ENCODE measurements around the gene KLF2. TPM values are rescaled to one million over a fixed set of nuclear protein-coding genes. Genes with fewer than 3 reads are reported as not detected.
A peak's percentile ranks its signal among the peaks of the same experiment; 100 is the strongest.

The KLF2 gene
- total RNA-seq, 5 donors from 2014 or later (not counting 1 experiment from before 2014, with no cell fraction given), result 612 to 721 (median 621) TPM

DNA sequence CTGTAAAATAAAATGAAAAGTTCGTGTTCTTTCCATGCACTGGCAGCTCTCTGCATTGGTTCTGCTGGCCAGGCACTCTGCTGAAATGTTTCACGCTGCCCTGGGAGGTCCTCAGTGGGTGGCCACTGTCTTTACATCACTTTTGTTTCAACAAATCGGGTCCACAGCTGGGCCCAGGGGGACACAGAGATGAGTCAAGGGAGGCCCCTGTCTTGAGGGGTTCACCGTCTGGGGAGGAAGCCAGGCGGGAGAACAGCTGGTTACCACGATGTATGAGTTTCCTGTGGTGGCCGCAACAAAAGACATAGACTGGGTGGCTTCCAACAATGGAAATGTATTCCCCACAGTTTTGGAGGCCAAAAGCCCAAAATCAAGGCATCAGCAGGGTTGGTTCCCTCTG lies 5.1 kb upstream of the KLF2 start:
- H3K36me3 ChIP-seq (ENCODE audit: control insufficient read depth in 2 of 2, extremely low read depth in 1 of 2, insufficient read depth in 1 of 2, low read length in 1 of 2), result peaks cover 0 to 7% of the 10 kb centered on the region in 2 donors
- no peak overlapping the region for H3K27ac Mint-ChIP-seq
- peak in 3 of 4 experiments; percentile 17 to 23 (median 21) for ATAC-seq (replicated peaks in 1 of 4)
- peaks cover 38 to 53% (median 40%) of the 10 kb centered on the region in 3 donors for H3K4me1 Mint-ChIP-seq
- H3K27ac ChIP-seq (ENCODE audit: low read length), result no peak overlapping the region
- peaks cover 4% of the 10 kb centered on the region for H3K36me3 Mint-ChIP-seq
- ChIA-PET CTCF (interaction anchor here (0.7 kb wide), 2 partner anchors 19 to 69 kb away, joined by 3 to 4 read pairs; no protein-coding TSS in a partner anchor), POLR2A (interaction anchor here (0.5 to 0.7 kb wide), 3 partner anchors 66 to 233 kb away, joined by 3 to 5 read pairs (median 3); no protein-coding TSS in a partner anchor)
- 28% methylated on average over 7 of the region's 7 CpGs for WGBS (ENCODE audit: insufficient coverage)
- no peaks in the 10 kb centered on the region for H3K27me3 Mint-ChIP-seq
- peaks cover 22 to 36% of the 10 kb centered on the region in 2 experiments for H3K4me1 ChIP-seq (ENCODE audit: control insufficient read depth in 1 of 2, extremely low read depth in 1 of 2, insufficient read depth in 2 of 2, low read length in 2 of 2)
- no peaks in the 10 kb centered on the region for H3K9me3 ChIP-seq
- H3K4me3 ChIP-seq (ENCODE audit: control insufficient read depth in 1 of 2, extremely low read depth in 1 of 2, low read length in 1 of 2), result no peak overlapping the region
- peak in 16 of 35 experiments; percentile 19 to 60 (median 40) for DNase-seq
- peaks cover 0 to 6% (median 3%) of the 10 kb centered on the region in 3 donors for H3K9me3 Mint-ChIP-seq
- H3K27me3 ChIP-seq (replicated peaks in 1 of 2; ENCODE audit: control insufficient read depth in 2 of 2, extremely low read depth in 1 of 2, insufficient read depth in 2 of 2, low read length in 1 of 2), result peaks cover 0 to 13% of the 10 kb centered on the region in 2 experiments
- H3K4me3 Mint-ChIP-seq, result peak overlapping the region in 1 of 3 donors; percentile 48

DNA sequence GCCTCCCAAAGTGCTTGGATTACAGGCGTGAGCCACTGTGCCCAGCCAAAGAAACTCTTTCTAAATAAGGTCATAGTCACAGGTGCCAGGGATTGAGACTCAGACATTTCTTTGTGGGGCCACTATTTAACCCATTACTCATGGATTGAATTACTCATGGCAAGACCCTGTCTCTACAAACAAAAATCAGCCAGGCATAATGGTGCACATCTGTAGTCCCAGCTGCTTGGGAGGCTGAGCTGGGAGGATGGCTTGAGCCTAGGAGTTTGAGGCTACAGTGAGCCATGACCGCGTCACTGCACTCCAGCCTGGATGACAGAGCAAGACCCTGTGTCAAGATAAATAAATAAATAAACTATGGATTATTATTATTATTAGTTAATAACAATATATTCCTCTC lies 3.6 kb upstream of the KLF2 start:
- ATAC-seq (replicated peaks in 1 of 4) (no peak), DNase-seq (no peak)
- peaks cover 36 to 52% (median 37%) of the 10 kb centered on the region in 3 donors for H3K4me1 Mint-ChIP-seq
- Histone ChIP-seq H3K36me3 (ENCODE audit: control insufficient read depth in 2 of 2, extremely low read depth in 1 of 2, insufficient read depth in 1 of 2, low read length in 1 of 2) (peaks cover 3 to 7% of the 10 kb centered on the region in 2 donors), H3K27ac (ENCODE audit: low read length) (no peak overlapping the region), H3K4me1 (ENCODE audit: control insufficient read depth in 1 of 2, extremely low read depth in 1 of 2, insufficient read depth in 2 of 2, low read length in 2 of 2) (peaks cover 22 to 36% of the 10 kb centered on the region in 2 experiments), H3K4me3 (ENCODE audit: control insufficient read depth in 1 of 2, extremely low read depth in 1 of 2, low read length in 1 of 2) (no peak overlapping the region), H3K9me3 (no peaks in the 10 kb centered on the region), H3K27me3 (replicated peaks in 1 of 2; ENCODE audit: control insufficient read depth in 2 of 2, extremely low read depth in 1 of 2, insufficient read depth in 2 of 2, low read length in 1 of 2) (peaks cover 0 to 15% of the 10 kb centered on the region in 2 experiments)
- 100% methylated on average over 1 of the region's 3 CpGs for WGBS (ENCODE audit: insufficient coverage)
- no peaks in the 10 kb centered on the region for H3K27me3 Mint-ChIP-seq
- H3K36me3 Mint-ChIP-seq, result peaks cover 4% of the 10 kb centered on the region
- H3K27ac Mint-ChIP-seq, result no peak overlapping the region
- CTCF ChIA-PET, result interaction anchor here in 1 of 2 donors (0.6 kb wide), 1 partner anchor 73 kb away, joined by 4 read pairs; no protein-coding TSS in a partner anchor
- peaks cover 0 to 6% (median 3%) of the 10 kb centered on the region in 3 donors for H3K9me3 Mint-ChIP-seq
- H3K4me3 Mint-ChIP-seq, result no peak overlapping the region
- POLR2A ChIA-PET, result no interaction called here

- ChIA-PET POLR2A (interaction anchor here (0.9 to 1.7 kb wide), 12 partner anchors 14 to 260 kb away, joined by 3 to 21 read pairs (median 6); partner anchors contain the start of gene FAM32A (in 1 of the 2)), CTCF (interaction anchor here in 1 of 2 donors (0.9 to 1.0 kb wide), 2 partner anchors 17 to 58 kb away, joined by 3 to 6 read pairs; no protein-coding TSS in a partner anchor)
- H3K4me3 ChIP-seq (ENCODE audit: control insufficient read depth in 1 of 2, extremely low read depth in 1 of 2, low read length in 1 of 2), result peak overlapping the region; percentile 32 to 53
- H3K27ac Mint-ChIP-seq, result peak overlapping the region in 1 of 2 donors; percentile 48
- peaks cover 42% of the 10 kb centered on the region for H3K36me3 Mint-ChIP-seq
- peaks cover 27 to 48% of the 10 kb centered on the region in 2 experiments for H3K4me1 ChIP-seq (ENCODE audit: control insufficient read depth in 1 of 2, extremely low read depth in 1 of 2, insufficient read depth in 2 of 2, low read length in 2 of 2)
- DNase-seq (peak in 18 of 35 experiments; percentile 16 to 66 (median 42)), ATAC-seq (replicated peaks in 1 of 4) (peak in 3 of 4 experiments; percentile 0 to 5 (median 2))
- H3K27me3 ChIP-seq (replicated peaks in 1 of 2; ENCODE audit: control insufficient read depth in 2 of 2, extremely low read depth in 1 of 2, insufficient read depth in 2 of 2, low read length in 1 of 2), result peaks cover 0 to 16% of the 10 kb centered on the region in 2 experiments
- no peaks in the 10 kb centered on the region for H3K9me3 ChIP-seq
- H3K36me3 ChIP-seq (ENCODE audit: control insufficient read depth in 2 of 2, extremely low read depth in 1 of 2, insufficient read depth in 1 of 2, low read length in 1 of 2), result peaks cover 8 to 40% of the 10 kb centered on the region in 2 donors
- H3K27ac ChIP-seq (ENCODE audit: low read length), result peak overlapping the region; percentile 49
- H3K4me1 Mint-ChIP-seq, result peaks cover 44 to 61% (median 50%) of the 10 kb centered on the region in 3 donors
- H3K4me3 Mint-ChIP-seq, result peak overlapping the region; percentile 62 to 80 (median 62)
- peaks cover 0 to 5% of the 10 kb centered on the region in 2 donors for H3K27me3 Mint-ChIP-seq
- no peaks in the 10 kb centered on the region for H3K9me3 Mint-ChIP-seq
- under 1% methylated on average over 52 of the region's 52 CpGs for WGBS (ENCODE audit: insufficient coverage)
Measured at GRCh38 chr19:16325161-16325527, 518 bp downstream of the KLF2 start.

DNA sequence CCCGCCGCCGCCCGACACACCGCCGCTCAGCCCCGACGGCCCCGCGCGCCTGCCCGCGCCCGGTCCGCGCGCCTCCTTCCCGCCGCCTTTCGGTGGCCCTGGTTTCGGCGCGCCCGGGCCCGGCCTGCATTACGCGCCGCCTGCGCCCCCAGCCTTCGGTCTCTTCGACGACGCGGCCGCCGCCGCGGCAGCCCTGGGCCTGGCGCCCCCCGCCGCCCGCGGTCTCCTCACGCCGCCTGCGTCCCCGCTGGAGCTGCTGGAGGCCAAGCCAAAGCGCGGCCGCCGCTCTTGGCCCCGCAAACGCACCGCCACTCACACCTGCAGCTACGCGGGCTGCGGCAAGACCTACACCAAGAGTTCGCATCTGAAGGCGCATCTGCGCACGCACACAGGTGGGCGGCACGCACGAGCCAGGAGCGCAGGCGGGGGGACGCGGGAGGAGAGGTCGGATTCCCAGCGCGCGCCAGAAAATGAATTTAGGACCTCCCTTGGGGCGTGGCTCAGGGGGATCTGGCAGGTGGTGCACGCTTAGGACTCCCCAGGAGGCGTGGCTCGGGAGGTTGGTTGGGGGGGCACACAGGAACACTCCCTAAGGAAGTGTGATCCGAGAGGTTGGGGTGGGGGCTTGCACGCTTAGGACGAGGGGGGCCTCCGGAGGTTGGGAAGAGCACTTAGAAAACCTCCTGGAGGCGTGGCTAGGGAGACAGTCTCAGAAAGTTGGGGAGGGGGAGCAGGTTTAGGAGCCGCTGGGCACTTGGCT lies 1.2 kb downstream of the KLF2 start:
- DNase-seq, result peak in 34 of 35 experiments; percentile 51 to 89 (median 70)
- peaks cover 0 to 5% of the 10 kb centered on the region in 2 donors for H3K27me3 Mint-ChIP-seq
- ChIA-PET POLR2A (interaction anchor here in 1 of 2 donors (0.9 to 1.7 kb wide), 2 partner anchors 41 to 46 kb away, joined by 4 to 21 read pairs; no protein-coding TSS in a partner anchor), CTCF (no interaction called here)
- peaks cover 27 to 54% of the 10 kb centered on the region in 2 experiments for H3K4me1 ChIP-seq (ENCODE audit: control insufficient read depth in 1 of 2, extremely low read depth in 1 of 2, insufficient read depth in 2 of 2, low read length in 2 of 2)
- no peak for ATAC-seq (replicated peaks in 1 of 4)
- peaks cover 42% of the 10 kb centered on the region for H3K36me3 Mint-ChIP-seq
- WGBS (ENCODE audit: insufficient coverage), result 1% methylated on average over 78 of the region's 82 CpGs
- peaks cover 7 to 40% of the 10 kb centered on the region in 2 donors for H3K36me3 ChIP-seq (ENCODE audit: control insufficient read depth in 2 of 2, extremely low read depth in 1 of 2, insufficient read depth in 1 of 2, low read length in 1 of 2)
- H3K4me3 Mint-ChIP-seq, result peak overlapping the region; percentile 98 to 100 (median 99)
- peaks cover 0 to 12% of the 10 kb centered on the region in 2 experiments for H3K27me3 ChIP-seq (replicated peaks in 1 of 2; ENCODE audit: control insufficient read depth in 2 of 2, extremely low read depth in 1 of 2, insufficient read depth in 2 of 2, low read length in 1 of 2)
- peak overlapping the region; percentile 95 to 97 for H3K27ac Mint-ChIP-seq
- peak overlapping the region; percentile 82 for H3K27ac ChIP-seq (ENCODE audit: low read length)
- H3K9me3 ChIP-seq, result no peaks in the 10 kb centered on the region
- H3K4me3 ChIP-seq (ENCODE audit: control insufficient read depth in 1 of 2, extremely low read depth in 1 of 2, low read length in 1 of 2), result peak overlapping the region; percentile 89 to 95
- peaks cover 48 to 60% (median 55%) of the 10 kb centered on the region in 3 donors for H3K4me1 Mint-ChIP-seq
- no peaks in the 10 kb centered on the region for H3K9me3 Mint-ChIP-seq

GRCh38 chr19:16326401-16327168 lies 2.0 kb downstream of the KLF2 start:
- WGBS (ENCODE audit: insufficient coverage), result 1% methylated on average over 54 of the region's 58 CpGs
- Mint-ChIP-seq H3K4me3 (peak overlapping the region; percentile 98 to 100 (median 99)), H3K27ac (peak overlapping the region; percentile 95 to 98), H3K27me3 (peaks cover 0 to 5% of the 10 kb centered on the region in 2 donors), H3K9me3 (no peaks in the 10 kb centered on the region), H3K4me1 (peaks cover 55 to 63% (median 61%) of the 10 kb centered on the region in 3 donors), H3K36me3 (peaks cover 42% of the 10 kb centered on the region)
- H3K4me1 ChIP-seq (ENCODE audit: control insufficient read depth in 1 of 2, extremely low read depth in 1 of 2, insufficient read depth in 2 of 2, low read length in 2 of 2), result peaks cover 29 to 62% of the 10 kb centered on the region in 2 experiments
- no peaks in the 10 kb centered on the region for H3K9me3 ChIP-seq
- ChIA-PET POLR2A (interaction anchor here (0.5 to 6.0 kb wide), 5 partner anchors 44 to 113 kb away, joined by 3 to 135 read pairs (median 13); no protein-coding TSS in a partner anchor), CTCF (no interaction called here)
- peak overlapping the region; percentile 82 for H3K27ac ChIP-seq (ENCODE audit: low read length)
- DNase-seq (peak; percentile 42 to 74 (median 56)), ATAC-seq (replicated peaks in 1 of 4) (peak in 2 of 4 experiments; percentile 1 to 2)
- peaks cover 0 to 12% of the 10 kb centered on the region in 2 experiments for H3K27me3 ChIP-seq (replicated peaks in 1 of 2; ENCODE audit: control insufficient read depth in 2 of 2, extremely low read depth in 1 of 2, insufficient read depth in 2 of 2, low read length in 1 of 2)
- peak overlapping the region; percentile 89 to 95 for H3K4me3 ChIP-seq (ENCODE audit: control insufficient read depth in 1 of 2, extremely low read depth in 1 of 2, low read length in 1 of 2)
- H3K36me3 ChIP-seq (ENCODE audit: control insufficient read depth in 2 of 2, extremely low read depth in 1 of 2, insufficient read depth in 1 of 2, low read length in 1 of 2), result peaks cover 5 to 40% of the 10 kb centered on the region in 2 donors

Data from T-cell (primary cell).